HG03060 (cell line): ENCODE data around the gene TRIM73.
"Not testable (repeated sequence)": the region's sequence is repeated elsewhere in the genome, so short reads cannot be mapped to it uniquely, and the experiment has no call there.

ENCODE experiments used
- ATAC-seq: cut with Tn5 transposase; IDR thresholded peaks from one replicate; pipeline ENCODE4 v1.9.1; 2021; ENCODE audit warnings: low read depth, moderate number of reproducible peaks; ENCODE audit not compliant: unreplicated experiment

Gene TRIM73

GRCh38 chr7:75395329-75395728 is at the start of gene TRIM73:
Gene TRIM73, plus strand, starts transcription at chr7:75395629. Its CDS starts 3,305 bp downstream, at chr7:75398934.
- not testable (repeated sequence) for ATAC-seq

GRCh38 chr7:75358671-75359541 is 36.5 kb upstream of the TRIM73 start:
- ATAC-seq = not testable (repeated sequence)

- ATAC-seq = not testable (repeated sequence)
Observed at GRCh38 chr7:75359542-75359848, 35.9 kb upstream of the TRIM73 start.

- not testable (repeated sequence) for ATAC-seq
Observed at GRCh38 chr7:75364079-75364478, 31.4 kb upstream of the TRIM73 start.

GRCh38 chr7:75366643-75367042 is 28.8 kb upstream of the TRIM73 start:
- not testable (repeated sequence) for ATAC-seq

- ATAC-seq = not testable (repeated sequence)
Observed at GRCh38 chr7:75367313-75367712, 28.1 kb upstream of the TRIM73 start.

- not testable (repeated sequence) for ATAC-seq
Observed at GRCh38 chr7:75374144-75374518, 21.3 kb upstream of the TRIM73 start.

- ATAC-seq = not testable (repeated sequence)
Observed at GRCh38 chr7:75374519-75375317, 20.7 kb upstream of the TRIM73 start.

GRCh38 chr7:75393194-75393593 is 2.2 kb upstream of the TRIM73 start:
- ATAC-seq = not testable (repeated sequence)

GRCh38 chr7:75397865-75398264 is 2.4 kb downstream of the TRIM73 start:
- not testable (repeated sequence) for ATAC-seq

GRCh38 chr7:75398771-75399700 is 3.6 kb downstream of the TRIM73 start:
- ATAC-seq = not testable (repeated sequence)

GRCh38 chr7:75400575-75400974 is 5.1 kb downstream of the TRIM73 start:
- ATAC-seq = not testable (repeated sequence)

- not testable (repeated sequence) for ATAC-seq
Observed at GRCh38 chr7:75403455-75404443, 8.3 kb downstream of the TRIM73 start.

GRCh38 chr7:75404663-75405062 is 9.2 kb downstream of the TRIM73 start:
- ATAC-seq = not testable (repeated sequence)

GRCh38 chr7:75409880-75410822 is 14.7 kb downstream of the TRIM73 start:
- ATAC-seq = peak; percentile 86

- ATAC-seq = not testable (repeated sequence)
Observed at GRCh38 chr7:75410823-75411173, 15.4 kb downstream of the TRIM73 start.

GRCh38 chr7:75414204-75414603 is 18.8 kb downstream of the TRIM73 start:
- not testable (repeated sequence) for ATAC-seq
